Lung microvascular endothelial cell (primary cell): Measurements from ENCODE around the gene GOLGA8M. TPM values are rescaled to one million over a fixed set of nuclear protein-coding genes. Genes with fewer than 3 reads are reported as not detected.
"Not testable (repeated sequence)": the region's sequence is repeated elsewhere in the genome, so short reads cannot be mapped to it uniquely, and the experiment has no call there.

Experiments used
- DNase-seq, 2 donors: peaks; one replicate each; pipeline versions ENCODE4 v3.0.0 to v3.0.0-alpha.2; 2010; ENCODE audit warnings: low read depth in 2 of 2
- total RNA-seq: library from RNA; depleted of rRNA; stranded (reverse); fragments of >200 nt; gene quantifications from 2 replicates; pipeline ENCODE4 v1.2.1, GENCODE V29; 2014

GOLGA8M gene
- total RNA-seq, 1 donor from 2014 or later: 0.60 TPM

DNA sequence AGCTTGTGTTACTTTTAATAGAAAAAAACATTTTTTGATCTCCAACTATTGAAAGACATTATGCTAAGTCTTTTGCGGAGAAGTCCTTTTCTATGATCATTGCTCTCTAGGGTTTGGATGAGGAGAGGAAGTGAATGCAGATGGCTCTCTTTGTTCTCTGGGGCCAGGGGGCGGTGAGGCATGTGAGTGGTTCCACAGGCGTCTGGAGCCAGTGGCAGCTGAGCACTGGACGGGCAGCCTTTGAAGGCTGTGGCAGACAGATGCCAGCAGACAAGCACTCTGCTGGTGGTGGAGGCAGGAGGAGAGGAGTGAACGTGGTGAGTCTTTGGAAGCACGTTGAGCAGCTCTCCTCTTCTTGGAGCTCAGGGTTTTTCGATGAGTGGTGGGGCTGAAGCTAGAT, 51.5 kb downstream of the GOLGA8M start:
- not testable (repeated sequence) for DNase-seq

DNA sequence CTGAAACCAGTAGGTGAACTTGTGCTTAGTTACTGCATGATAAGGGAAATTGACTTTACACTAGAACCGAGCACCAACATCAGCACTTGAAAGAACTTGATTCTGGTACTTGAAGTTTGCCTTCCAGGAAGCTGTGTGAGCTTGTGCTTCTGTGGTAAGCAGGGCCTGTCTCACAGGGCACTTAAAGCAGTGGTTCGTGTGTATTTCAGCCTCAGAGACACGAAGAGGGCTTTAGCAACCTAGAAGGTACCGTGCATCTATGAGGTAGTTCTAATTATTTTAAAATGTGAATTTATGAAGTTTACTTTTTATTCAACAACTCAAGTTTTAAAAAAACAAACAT, 56.2 kb downstream of the GOLGA8M start:
- not testable (repeated sequence) for DNase-seq

DNA sequence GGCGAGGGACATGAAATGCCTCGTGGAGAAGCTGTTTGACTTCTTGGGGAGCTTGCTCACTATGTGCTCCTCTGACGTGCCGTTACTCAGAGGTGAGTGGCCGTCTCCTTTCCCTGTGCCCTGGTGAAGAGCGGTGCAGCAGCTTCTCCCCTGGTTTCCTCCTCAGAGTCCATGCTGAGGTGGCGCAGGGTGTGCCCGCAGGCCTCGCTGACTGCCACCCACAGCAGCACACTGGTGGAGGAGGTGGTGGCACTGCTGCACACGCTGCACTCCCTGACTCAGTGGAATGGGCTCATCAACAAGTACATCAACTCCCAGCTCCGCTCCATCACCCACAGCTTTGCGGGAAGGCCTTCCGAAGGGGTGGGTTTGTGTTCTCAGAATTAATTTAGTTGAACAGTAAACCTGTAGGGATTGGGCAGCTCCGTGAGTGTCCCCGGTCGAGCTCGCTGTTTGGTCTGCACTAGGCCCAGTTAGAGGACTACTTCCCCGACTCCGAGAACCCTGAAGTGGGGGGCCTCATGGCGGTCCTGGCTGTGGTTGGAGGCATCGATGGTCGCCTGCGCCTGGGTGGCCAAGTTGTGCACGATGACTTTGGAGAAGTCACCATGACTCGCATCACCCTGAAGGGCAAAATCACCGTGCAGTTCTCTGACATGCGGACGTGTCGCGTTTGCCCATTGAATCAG, 56.7 kb downstream of the GOLGA8M start:
- DNase-seq: not testable (repeated sequence)

DNA sequence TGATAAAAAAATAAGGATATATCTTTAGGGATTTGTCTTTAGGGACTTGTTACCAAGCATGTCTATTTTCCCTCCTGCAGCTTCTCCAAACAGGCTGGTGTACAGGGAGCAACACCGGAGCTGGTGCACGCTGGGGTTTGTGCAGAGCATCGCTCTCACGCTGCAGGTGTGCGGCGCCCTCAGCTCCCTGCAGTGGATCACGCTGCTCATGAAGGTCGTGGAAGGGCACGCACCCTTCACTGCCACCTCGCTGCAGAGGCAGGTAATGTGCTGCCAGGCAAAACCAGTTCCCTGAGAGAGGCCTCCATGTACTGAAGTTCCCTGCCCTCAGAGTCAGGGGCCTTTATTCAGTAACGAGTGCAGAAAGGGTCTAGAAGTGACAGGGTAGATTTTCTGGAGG, 58.0 kb downstream of the GOLGA8M start:
- DNase-seq: not testable (repeated sequence)

DNA sequence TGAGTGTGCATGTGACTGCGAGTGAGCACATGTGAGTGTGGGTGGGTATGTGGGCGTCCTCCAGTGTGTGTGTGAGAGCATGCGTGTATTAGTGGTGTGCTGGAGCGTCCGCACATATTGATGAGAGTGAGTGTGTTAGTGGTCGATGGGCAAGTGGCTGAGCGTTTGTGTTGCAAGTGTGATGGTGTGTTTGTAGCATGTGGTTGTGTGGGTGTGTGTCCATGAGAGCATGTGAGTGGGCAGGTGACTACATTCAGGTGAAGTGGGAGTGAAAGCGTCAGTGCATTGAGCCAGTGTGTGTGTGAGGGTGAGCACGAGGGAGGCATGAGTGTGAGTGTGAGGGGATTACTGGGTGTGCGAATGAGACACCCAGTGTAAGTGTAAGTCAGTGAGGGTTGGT, 59.7 kb downstream of the GOLGA8M start:
- not testable (repeated sequence) for DNase-seq

Other genes with a start within 250 kb of the GOLGA8M start
- not detected in 2 replicates for gene GOLGA8G, start 179.4 kb downstream of the GOLGA8M start, total RNA-seq
- not detected in 2 replicates for gene GOLGA6L25, start 158.9 kb downstream of the GOLGA8M start, total RNA-seq
- not detected in 2 replicates for gene GOLGA6L7, start 136.2 kb upstream of the GOLGA8M start, total RNA-seq
- gene APBA2, start 173.6 kb upstream of the GOLGA8M start, total RNA-seq: 17.4 and 25.2 TPM in 2 replicates